Kidney epithelial cell (primary cell): ENCODE results near the gene GRIK4. TPM values are rescaled to one million over a fixed set of nuclear protein-coding genes. Genes with fewer than 3 reads are reported as not detected.
"Not testable (repeated sequence)": the region's sequence is repeated elsewhere in the genome, so short reads cannot be mapped to it uniquely, and the experiment has no call there.

ENCODE experiments used
- DNase-seq: peaks from one replicate; pipeline ENCODE4 v3.0.0-alpha.2; 2010; ENCODE audit warnings: low read depth
- H3K27me3 ChIP-seq: 2 replicates; pipeline ENCODE4 v1.6.0; 2011; ENCODE audit warnings: low read length; ENCODE audit not compliant: control insufficient read depth, insufficient read depth
- H3K36me3 ChIP-seq: 2 replicates; pipeline ENCODE4 v1.5.1; 2011; ENCODE audit warnings: low read length; ENCODE audit not compliant: control insufficient read depth, insufficient read depth
- H3K4me3 ChIP-seq: 2 replicates; pipeline ENCODE4 v1.5.1; 2011; ENCODE audit warnings: low read depth, mild to moderate bottlenecking, control low read depth, low read length
- total RNA-seq: library from RNA; depleted of rRNA; stranded (reverse); fragments of >200 nt; gene quantifications from 2 replicates; pipeline ENCODE4 v1.2.3, GENCODE V29; 2015
- TF ChIP-seq, protein P1 (sequence below): IDR thresholded peaks from 2 replicates; pipeline ENCODE4 v1.5.1; 2011; ENCODE audit warnings: mild to moderate bottlenecking, moderate library complexity, low read length, control low read depth, inconsistent platforms; ENCODE audit not compliant: insufficient read depth, poor library complexity, severe bottlenecking

GRIK4 gene
- total RNA-seq, 1 donor from 2014 or later = 0.17 TPM

DNA sequence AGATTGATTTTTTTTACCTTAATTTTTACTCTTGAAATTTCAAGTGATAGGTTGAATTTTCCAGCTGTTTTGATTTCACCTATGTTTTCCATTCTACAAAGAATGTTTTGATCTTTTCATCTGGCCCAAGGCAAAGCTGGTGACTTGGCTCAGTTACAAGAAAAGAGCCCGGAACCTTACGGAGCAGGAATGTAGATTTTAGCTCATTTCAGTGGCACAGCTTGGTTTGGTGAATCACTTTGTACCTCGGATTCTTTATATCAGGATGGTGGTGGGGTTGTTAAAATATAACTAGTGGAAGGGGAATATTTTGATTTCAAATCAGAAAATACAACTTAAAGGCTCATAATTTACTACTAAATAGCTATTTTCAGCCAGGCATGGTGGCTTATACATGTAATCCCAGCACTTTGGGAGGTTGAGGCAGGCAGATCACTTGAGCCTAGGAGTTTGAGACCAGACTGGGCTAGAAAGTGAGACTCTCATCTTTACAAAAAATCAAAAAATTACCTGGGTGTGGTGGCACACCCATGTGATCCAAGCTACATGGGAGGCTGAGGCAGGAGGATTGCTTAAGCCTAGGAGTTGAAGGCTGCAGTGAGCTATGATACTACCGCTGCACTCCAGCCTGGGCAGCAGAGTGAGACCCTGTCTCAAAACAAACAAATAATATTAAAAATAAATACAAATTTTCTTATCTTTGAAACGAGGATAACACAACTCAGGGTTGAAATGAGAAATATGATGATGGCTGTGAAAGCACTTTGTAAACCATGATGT is 9.4 kb upstream of the GRIK4 start:
- TF ChIP-seq, protein P1, sequence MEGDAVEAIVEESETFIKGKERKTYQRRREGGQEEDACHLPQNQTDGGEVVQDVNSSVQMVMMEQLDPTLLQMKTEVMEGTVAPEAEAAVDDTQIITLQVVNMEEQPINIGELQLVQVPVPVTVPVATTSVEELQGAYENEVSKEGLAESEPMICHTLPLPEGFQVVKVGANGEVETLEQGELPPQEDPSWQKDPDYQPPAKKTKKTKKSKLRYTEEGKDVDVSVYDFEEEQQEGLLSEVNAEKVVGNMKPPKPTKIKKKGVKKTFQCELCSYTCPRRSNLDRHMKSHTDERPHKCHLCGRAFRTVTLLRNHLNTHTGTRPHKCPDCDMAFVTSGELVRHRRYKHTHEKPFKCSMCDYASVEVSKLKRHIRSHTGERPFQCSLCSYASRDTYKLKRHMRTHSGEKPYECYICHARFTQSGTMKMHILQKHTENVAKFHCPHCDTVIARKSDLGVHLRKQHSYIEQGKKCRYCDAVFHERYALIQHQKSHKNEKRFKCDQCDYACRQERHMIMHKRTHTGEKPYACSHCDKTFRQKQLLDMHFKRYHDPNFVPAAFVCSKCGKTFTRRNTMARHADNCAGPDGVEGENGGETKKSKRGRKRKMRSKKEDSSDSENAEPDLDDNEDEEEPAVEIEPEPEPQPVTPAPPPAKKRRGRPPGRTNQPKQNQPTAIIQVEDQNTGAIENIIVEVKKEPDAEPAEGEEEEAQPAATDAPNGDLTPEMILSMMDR = no peak
- H3K27me3 ChIP-seq = no peaks in the 10 kb centered on the region
- no peak for DNase-seq
- no peaks in the 10 kb centered on the region for H3K36me3 ChIP-seq
- no peak overlapping the region for H3K4me3 ChIP-seq

DNA sequence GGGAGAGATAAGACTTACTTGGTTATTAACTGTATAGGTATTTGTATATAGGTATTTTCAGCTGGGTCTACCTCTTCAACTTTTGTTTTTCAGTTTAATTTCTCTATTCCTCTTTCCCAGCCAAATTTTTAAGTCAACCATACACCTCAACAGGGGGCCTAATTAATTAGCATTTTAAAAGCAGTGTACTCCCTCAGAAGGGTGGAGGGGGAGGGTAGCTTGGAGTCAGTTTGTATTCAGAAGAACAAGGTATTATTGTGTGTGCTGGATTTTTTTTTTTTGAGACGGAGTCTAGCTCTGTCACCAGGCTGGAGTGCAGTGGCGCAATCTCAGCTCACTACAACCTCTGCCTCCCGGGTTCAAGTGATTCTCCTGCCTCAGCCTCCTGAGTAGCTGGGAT is 8.0 kb upstream of the GRIK4 start:
- not testable (repeated sequence) for H3K27me3 ChIP-seq, H3K36me3 ChIP-seq, H3K4me3 ChIP-seq, DNase-seq

DNA sequence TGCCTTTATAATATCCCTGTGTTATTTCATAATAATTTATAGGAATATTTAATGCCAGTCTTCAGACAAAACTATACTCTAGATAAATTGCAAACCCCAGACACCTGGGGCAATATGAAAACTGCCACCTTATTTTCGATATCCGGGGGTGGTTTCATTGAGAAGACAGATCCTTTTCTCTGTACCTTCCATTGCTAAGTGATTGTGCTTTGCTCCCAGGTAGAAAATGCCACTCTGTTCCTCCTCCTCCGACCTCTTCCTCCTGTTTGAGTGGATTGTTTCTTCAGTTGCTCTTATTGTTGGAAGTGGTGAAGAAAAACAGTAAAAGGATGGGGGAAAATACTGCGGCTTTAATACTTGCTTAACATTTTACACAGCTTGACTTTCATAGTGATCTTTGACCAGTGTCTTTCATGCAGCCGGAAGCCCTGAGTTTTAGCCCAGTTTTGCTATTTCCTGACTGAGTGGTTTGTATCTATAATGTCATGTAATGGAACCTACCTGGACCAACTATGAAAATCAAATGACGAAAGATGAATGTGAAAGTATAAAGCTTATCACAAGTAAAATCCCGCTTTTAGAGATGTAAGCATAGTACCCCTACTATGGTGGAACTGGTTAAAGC is 5.6 kb upstream of the GRIK4 start:
- DNase-seq = no peak
- TF ChIP-seq, protein P1 = no peak
- peaks cover 4% of the 10 kb centered on the region for H3K27me3 ChIP-seq
- no peak overlapping the region for H3K4me3 ChIP-seq
- H3K36me3 ChIP-seq = no peaks in the 10 kb centered on the region

DNA sequence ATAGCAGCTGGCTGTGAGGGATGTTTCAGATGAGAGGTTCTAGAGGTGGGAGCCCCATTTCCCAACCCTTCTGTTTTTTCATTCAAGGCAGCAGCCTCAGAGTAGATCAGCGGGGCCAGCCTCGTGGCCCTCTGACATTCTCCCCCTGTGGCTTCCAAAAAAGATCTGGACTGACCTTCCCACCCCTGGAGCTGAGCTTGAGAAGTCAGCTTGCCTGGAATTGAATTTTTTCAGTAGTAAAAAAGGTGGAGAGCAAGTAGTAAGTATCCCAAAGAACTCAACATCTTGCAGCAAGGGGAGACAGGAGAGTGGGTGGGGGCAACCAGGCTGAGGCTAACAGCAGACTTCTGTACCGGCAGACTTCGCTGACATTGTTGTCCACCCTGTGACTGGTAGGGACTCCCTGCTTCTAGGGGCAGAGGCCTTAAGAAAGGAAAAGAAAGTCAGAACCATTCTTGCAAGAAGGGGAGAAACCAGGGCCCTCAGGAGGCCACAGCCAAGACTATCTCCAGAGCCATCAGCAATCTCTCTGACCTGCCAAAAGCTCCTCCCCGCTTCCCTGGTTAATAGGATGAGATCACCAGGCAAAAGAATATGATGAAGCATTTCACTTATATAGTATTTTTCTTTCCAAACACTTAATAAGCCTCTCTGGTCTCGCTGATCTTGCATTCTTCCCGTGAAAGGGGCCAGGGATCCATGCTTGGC is 2.0 kb upstream of the GRIK4 start:
- peaks cover 26% of the 10 kb centered on the region for H3K27me3 ChIP-seq
- DNase-seq = no peak

DNA sequence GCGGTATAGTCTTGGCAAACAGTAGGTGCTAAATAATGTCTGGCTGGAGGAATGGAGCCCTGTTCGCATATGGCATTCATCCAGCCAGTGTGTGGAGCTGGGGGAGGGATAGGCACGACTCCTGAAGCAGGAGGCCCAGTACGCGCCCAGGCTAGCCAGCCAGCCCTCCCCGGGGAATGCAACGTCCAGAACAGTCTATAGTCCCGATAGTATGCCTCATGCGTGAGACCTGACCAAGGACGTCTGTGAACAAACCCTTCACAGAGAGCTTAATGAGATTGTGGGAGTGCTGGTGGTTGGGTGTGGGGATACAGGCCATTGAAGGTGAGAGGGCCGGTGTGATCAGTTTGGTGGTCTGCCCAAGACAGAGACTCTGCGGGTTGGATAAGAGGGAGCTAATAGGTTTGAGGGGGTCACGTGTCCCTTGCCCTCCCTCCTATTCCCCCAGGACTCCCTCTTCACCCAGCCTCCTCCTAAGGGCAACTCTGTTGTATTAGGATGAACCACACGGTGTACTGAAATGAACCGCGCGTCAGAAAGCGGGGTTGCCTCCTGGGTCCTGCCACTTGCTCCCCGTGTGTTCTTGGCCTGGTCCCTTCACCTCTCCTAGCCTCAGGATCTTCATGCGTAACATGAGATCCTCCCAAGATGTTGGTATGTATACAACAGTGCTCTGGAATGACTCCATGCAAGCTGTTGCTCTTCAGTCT is 987 bp upstream of the GRIK4 start:
- Histone ChIP-seq H3K36me3 (no peaks in the 10 kb centered on the region), H3K4me3 (no peak overlapping the region), H3K27me3 (peaks cover 26% of the 10 kb centered on the region)
- TF ChIP-seq, protein P1 = no peak
- no peak for DNase-seq

More for the DNA sequence above, 2.0 kb upstream of the GRIK4 start:
- H3K4me3 ChIP-seq = no peak overlapping the region
- TF ChIP-seq, protein P1 = no peak
- H3K36me3 ChIP-seq = no peaks in the 10 kb centered on the region
